HG02981 (cell line): ENCODE data around the gene PFN3.
A peak's percentile ranks its signal among the peaks of the same experiment; 100 is the strongest.
"Not testable (repeated sequence)": the region's sequence is repeated elsewhere in the genome, so short reads cannot be mapped to it uniquely, and the experiment has no call there.

ENCODE experiments used
- ATAC-seq: cut with Tn5 transposase; IDR thresholded peaks from one replicate; pipeline ENCODE4 v1.9.1; 2021; ENCODE audit warnings: mild to moderate bottlenecking, moderate library complexity; ENCODE audit not compliant: unreplicated experiment

PFN3 gene

GRCh38 chr5:177425801-177426565 is 25.5 kb upstream of the PFN3 start:
- peak; percentile 76 for ATAC-seq

- no peak for ATAC-seq
Observed at GRCh38 chr5:177425196-177425800, 24.8 kb upstream of the PFN3 start.

- no peak for ATAC-seq
Observed at GRCh38 chr5:177423671-177424070, 23.2 kb upstream of the PFN3 start.

GRCh38 chr5:177421062-177421798 is 20.8 kb upstream of the PFN3 start:
- no peak for ATAC-seq

- not testable (repeated sequence) for ATAC-seq
Observed at GRCh38 chr5:177420472-177420871, 20.0 kb upstream of the PFN3 start.

GRCh38 chr5:177419046-177419445 is 18.6 kb upstream of the PFN3 start:
- no peak for ATAC-seq

GRCh38 chr5:177417081-177417480 is 16.6 kb upstream of the PFN3 start:
- ATAC-seq: not testable (repeated sequence)

- ATAC-seq: no peak
Observed at GRCh38 chr5:177414481-177414880, 14.0 kb upstream of the PFN3 start.

- ATAC-seq: no peak
Observed at GRCh38 chr5:177412603-177413233, 12.3 kb upstream of the PFN3 start.

GRCh38 chr5:177410575-177410974 is 10.1 kb upstream of the PFN3 start:
- ATAC-seq: no peak

GRCh38 chr5:177409043-177409801 is 8.8 kb upstream of the PFN3 start, which contains the start of gene F12:
F12 (minus strand) TSS chr5:177409564; CDS start chr5:177409527, 37 bp downstream.
- ATAC-seq: no peak

GRCh38 chr5:177405805-177406204 is 5.3 kb upstream of the PFN3 start:
- no peak for ATAC-seq

- no peak for ATAC-seq
Observed at GRCh38 chr5:177405312-177405711, 4.9 kb upstream of the PFN3 start.

- ATAC-seq: no peak
Observed at GRCh38 chr5:177404641-177405179, 4.2 kb upstream of the PFN3 start.

- ATAC-seq: peak; percentile 71
Observed at GRCh38 chr5:177403792-177404640, 3.6 kb upstream of the PFN3 start.

GRCh38 chr5:177403102-177403791 is 2.8 kb upstream of the PFN3 start:
- peak; percentile 15 for ATAC-seq

GRCh38 chr5:177402271-177403043 is 2.0 kb upstream of the PFN3 start:
- ATAC-seq: no peak

- ATAC-seq: no peak
Observed at GRCh38 chr5:177397875-177398390, 2.5 kb downstream of the PFN3 start.
